GM19467 (cell line): Measurements from ENCODE around the gene CHID1.

ENCODE experiments used
- ATAC-seq: cut with Tn5 transposase; IDR thresholded peaks from one replicate; pipeline ENCODE4 v1.9.1; 2021; ENCODE audit warnings: mild to moderate bottlenecking, moderate library complexity; ENCODE audit not compliant: unreplicated experiment

CHID1 gene

DNA sequence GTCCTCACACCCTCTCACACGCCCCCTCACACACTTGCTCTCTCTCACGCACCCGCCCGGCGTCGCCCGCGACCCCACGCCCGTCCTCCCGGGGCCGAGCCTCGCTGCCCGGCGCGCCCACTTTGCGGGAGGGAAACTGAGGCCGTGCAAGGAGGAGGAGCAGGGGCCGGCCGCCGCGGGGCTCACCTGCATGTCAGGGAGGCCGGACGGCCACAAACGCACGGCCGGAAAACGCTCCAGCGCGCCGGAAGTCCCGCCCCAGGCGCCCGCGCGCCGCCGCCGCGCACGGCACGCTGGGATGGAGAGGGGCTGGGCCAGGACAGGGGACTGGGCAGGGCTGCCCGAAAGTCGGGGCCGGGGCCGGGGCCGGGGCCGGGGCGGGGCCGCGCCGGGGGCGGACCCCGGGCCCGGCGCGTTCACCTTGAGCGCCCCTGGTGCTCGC, at the start of gene CHID1:
CHID1 (minus strand) TSS at position 222 of the 442 bp plus-strand sequence. CDS start 5,994 bp downstream, outside the sequence.
- peak; percentile 80 for ATAC-seq

DNA sequence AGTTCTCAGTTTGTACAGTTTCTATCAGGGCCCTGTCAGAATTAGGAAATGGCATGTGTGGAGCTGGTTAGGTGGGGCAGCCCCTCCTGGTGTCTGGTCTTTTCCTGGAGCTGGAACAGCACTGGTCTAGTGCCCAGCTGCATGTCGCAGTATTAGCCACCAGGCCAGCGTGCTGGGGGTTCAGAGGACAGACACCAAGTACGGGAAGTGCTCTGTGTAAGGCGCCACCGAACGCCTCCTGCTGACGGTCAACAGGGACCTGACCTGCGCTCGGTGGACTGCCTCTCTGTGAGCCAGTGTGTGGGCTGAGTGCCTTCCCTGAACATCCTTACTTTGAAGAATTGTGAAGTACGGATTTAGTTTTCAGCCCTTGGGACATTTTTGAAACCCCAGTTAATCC, 49.0 kb upstream of the CHID1 start:
- ATAC-seq = no peak

GRCh38 chr11:959027-959426, 48.4 kb upstream of the CHID1 start:
- ATAC-seq = no peak

DNA sequence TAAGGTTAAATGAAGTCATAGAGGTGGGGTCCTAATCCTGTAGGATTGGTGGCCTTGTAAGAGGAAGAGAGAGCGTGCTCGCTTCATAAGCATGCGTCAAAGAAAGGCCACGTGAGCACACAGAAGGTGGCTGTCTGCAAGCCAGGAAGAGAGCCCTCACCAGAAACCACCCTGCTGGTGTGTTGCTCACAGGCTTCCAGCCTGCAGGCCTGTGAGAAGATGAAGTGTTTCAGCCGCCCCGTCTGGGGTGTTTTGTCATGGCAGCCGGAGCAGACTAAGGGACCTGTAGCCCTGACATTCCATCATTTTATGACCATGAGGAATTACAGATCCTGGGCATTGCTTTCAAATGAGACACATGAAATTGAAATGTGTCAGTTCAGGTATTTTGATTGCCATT, 47.5 kb upstream of the CHID1 start:
- no peak for ATAC-seq

- no peak for ATAC-seq
Measured at GRCh38 chr11:957212-957920, 46.8 kb upstream of the CHID1 start.

DNA sequence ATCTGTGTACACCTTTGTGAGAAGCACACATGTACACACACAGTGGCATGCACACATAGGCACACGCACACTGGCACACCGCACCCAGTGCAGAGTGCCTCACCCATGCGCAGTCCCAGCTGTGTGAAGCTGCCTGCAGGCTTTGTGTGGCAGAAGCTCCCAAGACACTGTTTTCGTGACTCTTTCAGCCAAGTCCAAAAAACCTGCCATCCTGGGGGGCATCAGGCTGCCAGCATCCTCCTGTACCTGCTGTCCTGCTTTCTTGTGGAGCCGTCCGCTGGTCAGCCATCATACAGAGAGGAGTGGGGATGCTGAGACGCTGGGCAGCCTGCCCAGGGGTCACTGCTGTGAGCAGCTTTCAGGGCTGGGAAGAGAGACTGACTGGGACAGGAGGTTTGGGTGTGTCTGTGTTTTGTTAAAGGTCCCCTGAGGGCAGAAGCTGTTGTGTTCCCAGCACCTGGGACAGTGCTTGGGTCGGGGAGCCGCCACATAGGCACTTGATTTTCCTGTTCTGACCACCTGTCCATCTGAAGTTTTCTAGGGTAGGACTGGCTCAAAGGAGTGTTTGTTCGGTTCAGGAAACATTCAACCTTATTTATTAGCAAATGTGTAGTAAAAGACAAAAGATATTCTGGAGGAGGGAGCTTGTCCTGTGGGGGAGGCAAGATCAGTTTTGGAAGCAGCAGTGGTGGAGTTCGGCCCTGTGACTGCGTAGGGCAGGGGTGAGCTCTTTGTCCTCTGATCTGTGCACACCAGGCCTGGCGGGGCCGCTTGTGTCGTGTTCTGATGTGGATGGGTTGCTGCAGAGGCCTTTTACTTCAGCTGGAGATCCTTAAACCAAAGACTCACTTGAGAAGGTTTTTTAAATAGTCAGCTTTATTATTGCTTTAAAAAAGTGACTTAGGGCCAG, 44.8 kb upstream of the CHID1 start:
- no peak for ATAC-seq

DNA sequence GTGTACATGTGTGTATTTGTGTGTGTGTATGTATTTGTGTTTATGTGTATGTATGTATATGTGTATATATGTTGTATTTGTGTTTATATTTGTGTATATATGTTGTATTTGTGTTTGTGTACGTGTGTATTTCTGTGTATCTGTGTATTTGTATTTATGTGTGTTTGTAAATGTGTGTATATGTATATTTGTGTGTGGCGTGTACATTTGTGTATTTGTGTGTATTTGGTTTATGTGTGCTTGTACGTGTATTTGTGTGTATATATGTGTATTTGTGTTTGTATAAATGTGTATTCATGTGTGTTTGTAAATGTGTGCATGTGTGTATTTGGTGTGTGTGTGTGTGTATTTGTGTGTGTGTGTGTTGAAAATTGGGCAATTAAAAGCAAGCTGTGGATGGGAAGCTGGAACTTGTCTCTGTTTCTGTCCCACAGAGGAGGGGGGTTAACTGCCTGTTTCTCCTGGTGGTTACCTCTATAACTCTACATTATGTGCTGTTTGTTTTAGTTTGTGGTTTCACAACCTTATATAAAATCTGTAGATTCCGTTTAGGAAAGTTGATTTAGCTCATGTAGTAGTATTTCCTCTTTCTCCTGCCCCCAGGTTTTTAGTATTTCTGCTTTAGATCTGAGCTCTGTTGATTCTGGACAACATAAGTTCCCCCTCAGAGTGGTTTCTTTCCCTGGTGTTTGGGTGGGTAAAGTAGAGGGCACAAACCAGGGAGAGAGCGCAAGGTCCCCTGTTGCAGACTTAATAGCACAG, 44.0 kb upstream of the CHID1 start:
- ATAC-seq = no peak

DNA sequence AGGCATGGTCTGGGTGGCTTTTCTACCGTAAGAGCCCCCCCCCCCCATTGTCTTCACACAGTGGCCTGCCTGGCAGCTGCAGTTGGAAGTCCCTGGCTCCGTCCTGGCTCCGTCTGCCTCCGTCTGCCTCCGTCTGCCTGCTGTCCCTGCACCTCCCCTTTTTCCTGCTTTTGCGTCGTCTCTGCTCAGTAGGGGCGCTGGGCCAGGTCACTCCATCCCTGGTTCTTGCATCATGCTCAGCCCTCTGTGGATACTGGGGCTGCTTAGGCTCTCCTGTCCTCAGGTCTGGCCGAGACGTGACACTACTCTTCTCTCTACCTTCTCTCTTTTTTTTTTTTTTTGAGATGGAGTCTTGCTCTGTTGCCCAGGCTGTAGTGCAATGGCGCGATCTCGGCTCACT, 42.9 kb upstream of the CHID1 start:
- no peak for ATAC-seq

GRCh38 chr11:952406-953385, 42.1 kb upstream of the CHID1 start:
- no peak for ATAC-seq

GRCh38 chr11:951507-951906, 40.9 kb upstream of the CHID1 start:
- ATAC-seq = no peak

- no peak for ATAC-seq
Measured at GRCh38 chr11:947744-948143, 37.1 kb upstream of the CHID1 start.

DNA sequence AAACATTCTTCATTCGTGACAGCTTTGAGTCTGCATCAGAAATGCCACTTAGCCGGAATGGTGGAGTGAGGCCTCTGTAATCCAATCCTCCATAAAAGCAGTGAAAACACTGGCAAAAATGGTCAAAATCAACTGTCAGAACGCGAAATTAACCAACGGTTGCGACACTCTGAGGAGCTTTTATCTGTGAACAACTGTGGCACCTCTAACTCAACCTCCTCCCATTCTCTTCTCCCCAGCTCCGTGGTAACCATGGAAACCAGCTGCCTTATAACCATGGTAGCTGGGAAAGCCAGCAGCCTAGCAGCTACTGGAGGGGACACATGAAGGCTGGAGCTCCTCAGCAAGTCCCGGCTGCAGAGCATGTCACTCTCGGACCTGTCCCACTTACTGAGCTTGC, 35.4 kb upstream of the CHID1 start:
- ATAC-seq = no peak

GRCh38 chr11:944711-945470, 34.3 kb upstream of the CHID1 start:
- ATAC-seq = no peak

GRCh38 chr11:942823-943222, 32.2 kb upstream of the CHID1 start:
- no peak for ATAC-seq

DNA sequence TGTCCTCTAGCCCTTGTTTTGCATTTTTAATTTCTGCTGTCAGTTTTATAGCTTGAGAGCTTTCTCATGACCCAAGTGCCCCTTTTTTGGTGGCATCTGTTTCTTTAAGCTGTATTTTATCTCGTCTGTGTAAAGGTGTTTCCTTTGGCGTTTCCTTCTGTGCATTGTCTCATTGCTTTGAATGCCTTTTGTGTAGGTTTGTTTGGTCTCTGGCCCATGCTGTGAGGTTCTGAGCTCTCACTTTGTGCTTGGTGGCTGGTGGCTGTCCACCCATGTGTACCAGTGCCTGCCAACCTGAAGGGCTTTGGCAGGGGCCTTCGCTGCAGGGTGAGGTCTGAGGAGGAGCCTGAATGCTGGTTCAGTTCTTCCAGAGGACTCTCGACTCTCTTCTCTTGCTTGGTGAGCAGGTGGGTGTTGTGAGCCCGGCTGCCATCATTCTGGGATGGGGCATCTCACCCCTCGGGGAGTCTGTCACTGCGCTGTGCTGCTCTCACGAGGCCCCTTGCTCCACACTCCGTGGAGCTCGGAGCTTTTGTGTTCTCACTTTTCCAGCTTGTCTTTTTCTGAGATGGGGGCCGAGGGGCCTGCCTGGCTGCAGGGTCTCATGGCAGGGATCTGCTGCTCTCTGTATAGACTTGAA, 30.0 kb upstream of the CHID1 start:
- no peak for ATAC-seq

DNA sequence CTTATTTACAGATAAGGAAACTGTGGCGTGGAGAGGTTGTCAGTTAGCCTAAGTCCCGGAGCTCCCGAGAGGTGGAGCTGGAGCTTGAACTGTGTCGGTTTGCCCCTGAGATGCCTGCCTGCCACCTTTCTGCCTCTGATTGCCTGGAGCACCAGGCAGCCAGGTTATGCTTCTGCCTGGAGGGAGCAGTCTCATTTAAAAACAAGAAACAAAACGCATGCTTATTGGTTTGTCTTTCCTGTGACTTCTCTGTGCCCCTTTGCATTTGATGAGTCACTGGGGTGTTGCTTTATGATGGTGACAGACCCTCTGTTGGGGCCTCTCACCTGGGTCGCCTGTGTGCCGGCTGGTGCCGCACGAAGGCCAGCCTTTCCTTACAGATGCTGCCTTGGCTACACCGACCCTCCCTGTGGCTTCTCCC, 27.2 kb upstream of the CHID1 start:
- ATAC-seq = no peak

GRCh38 chr11:936199-936598, 25.6 kb upstream of the CHID1 start:
- ATAC-seq = no peak

DNA sequence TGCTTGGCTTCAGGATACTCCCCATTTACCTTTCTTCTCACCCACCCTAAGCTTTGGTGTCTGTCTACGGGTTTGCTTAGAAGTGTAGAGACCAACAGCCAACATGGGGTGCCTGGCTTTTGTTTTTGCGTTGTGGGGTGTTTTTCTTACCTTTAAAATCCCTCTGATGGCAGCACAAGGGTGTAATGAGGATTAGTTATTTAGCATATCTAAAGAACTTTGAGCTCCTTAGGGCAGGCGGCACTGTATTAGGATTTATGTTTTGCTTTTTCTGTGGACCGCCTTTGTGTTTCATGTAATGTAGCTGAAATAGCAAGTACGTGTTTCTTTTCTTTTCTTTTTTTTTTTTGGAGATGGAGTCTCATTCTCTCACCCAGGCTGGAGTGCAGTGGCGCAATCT, 23.9 kb upstream of the CHID1 start:
- ATAC-seq = no peak

- no peak for ATAC-seq
Measured at GRCh38 chr11:933936-934335, 23.3 kb upstream of the CHID1 start.
